HG03378 (cell line): ENCODE results near the gene HELZ.

Experiments used
- ATAC-seq: cut with Tn5 transposase; IDR thresholded peaks from one replicate; pipeline ENCODE4 v1.9.1; 2021; ENCODE audit warnings: mild to moderate bottlenecking, moderate library complexity; ENCODE audit not compliant: unreplicated experiment

The HELZ gene

GRCh38 chr17:67038861-67039365 is 206.1 kb downstream of the HELZ start:
- no peak for ATAC-seq

GRCh38 chr17:67035131-67036083 is 209.6 kb downstream of the HELZ start:
- peak; percentile 68 for ATAC-seq

GRCh38 chr17:67033613-67034012 is 211.4 kb downstream of the HELZ start:
- no peak for ATAC-seq

GRCh38 chr17:67032985-67033384 is 212.0 kb downstream of the HELZ start:
- ATAC-seq: no peak

- ATAC-seq: no peak
These were observed 212.6 kb downstream of the HELZ start for GRCh38 chr17:67032382-67032781.

GRCh38 chr17:67030641-67031040 is 214.4 kb downstream of the HELZ start:
- no peak for ATAC-seq

- no peak for ATAC-seq
These were observed 217.9 kb downstream of the HELZ start for GRCh38 chr17:67027031-67027628.

- ATAC-seq: no peak
These were observed 218.7 kb downstream of the HELZ start for GRCh38 chr17:67026341-67026740.

- ATAC-seq: no peak
These were observed 219.7 kb downstream of the HELZ start for GRCh38 chr17:67025216-67025792.

GRCh38 chr17:67024736-67025135 is 220.3 kb downstream of the HELZ start:
- ATAC-seq: no peak

- no peak for ATAC-seq
These were observed 222.6 kb downstream of the HELZ start for GRCh38 chr17:67022451-67022810.

- no peak for ATAC-seq
These were observed 223.1 kb downstream of the HELZ start for GRCh38 chr17:67021743-67022450.

GRCh38 chr17:67021196-67021595 is 223.8 kb downstream of the HELZ start:
- no peak for ATAC-seq
